Heart left ventricle (tissue), 16 donors: ENCODE data around the gene TCAP. TPM values are rescaled to one million over a fixed set of nuclear protein-coding genes. Genes with fewer than 3 reads are reported as not detected.

Experiments used
- ATAC-seq, 4 donors: fragments of 200-7000 bp; cut with Tn5 transposase; one replicate each; pipeline ENCODE4 v1.9.1; 2020 to 2022; ENCODE audit warnings: moderate library complexity in 4 of 4, mild to moderate bottlenecking in 3 of 4, moderate number of reproducible peaks in 1 of 4
- DNase-seq, 5 donors: peaks; one replicate each; pipeline ENCODE4 v3.0.0-alpha.2; 2020
- H3K27ac ChIP-seq, 12 donors: fragments of 200-600 bp; sonication (generic) in 4 of 12; one replicate each; pipeline versions ENCODE4 v1.5.0 to v1.8.0; 2016 to 2022; ENCODE audit warnings: mild to moderate bottlenecking in 2 of 12
- H3K27me3 ChIP-seq, 9 donors: fragments of 200-600 bp; sonication (generic) in 2 of 9; one replicate each; pipeline versions ENCODE4 v1.5.1 to v1.8.0; 2016 to 2022; ENCODE audit warnings: mild to moderate bottlenecking in 3 of 9
- H3K36me3 ChIP-seq, 9 donors: fragments of 200-600 bp; sonication (generic) in 2 of 9; one replicate each; pipeline versions ENCODE4 v1.5.0 to v1.8.0; 2018 to 2022; ENCODE audit warnings: mild to moderate bottlenecking in 2 of 9
- H3K4me1 ChIP-seq, 12 donors: fragments of 200-600 bp; sonication (generic) in 4 of 12; one replicate each; pipeline versions ENCODE4 v1.5.0 to v1.8.0; 2016 to 2022; ENCODE audit warnings: mild to moderate bottlenecking in 3 of 12
- H3K4me3 ChIP-seq, 12 donors: fragments of 200-600 bp; sonication (generic) in 4 of 12; one replicate each; pipeline versions ENCODE4 v1.5.0 to v1.8.0; 2017 to 2022; ENCODE audit warnings: mild to moderate bottlenecking in 9 of 12, moderate library complexity in 4 of 12
- H3K9me3 ChIP-seq, 12 donors: fragments of 200-600 bp; sonication (generic) in 4 of 12; one replicate each; pipeline versions ENCODE4 v1.5.0 to v1.8.0; 2016 to 2022; ENCODE audit warnings: mild to moderate bottlenecking in 1 of 12
- POLR2A ChIP-seq, 2 donors: fragments of 450-650 bp; IDR thresholded peaks; one replicate each; pipeline ENCODE4 v1.6.1; 2017; ENCODE audit warnings: antibody characterized with exemption in 2 of 2, mild to moderate bottlenecking in 2 of 2, moderate library complexity in 2 of 2
- WGBS, 4 donors: extraction: QIAGEN DNeasy Blood & Tissue Kit in 2 of 4; methylation state at CpG; one replicate each; pipeline versions ENCODE4 v1.1.5 to v1.1.7; 2013 to 2018; 5-methylcytosine and 5-hydroxymethylcytosine counted together
- intact Hi-C, 10 donors: fragments of 100-400 bp; cut with DNase I; formaldehyde crosslinking; loops; one replicate each; pipeline versions ENCODE4 v1.11.1 to v1.14.2; 2022
- polyA plus RNA-seq, 2 donors: library from polyadenylated mRNA; stranded (reverse); fragments of 200-250 nt; gene quantifications; one replicate each; pipeline ENCODE4 v1.2.3, GENCODE V29; 2013
- total RNA-seq, 9 donors: library from RNA; depleted of rRNA in 2 of 9; stranded (reverse); fragments of >200 nt in 2 of 9; fragmentation: NEBNext Ultra II Directional in 3 of 9; extraction: Animal tissue kit (Norgen Biotek cat#: 25700) in 3 of 9; gene quantifications; one replicate each; pipeline versions ENCODE4 v1.1.0 to v1.2.4, GENCODE V29; 2016 to 2023
- TF ChIP-seq, protein P1 (sequence below), 12 donors: fragments of 200-600 bp; sonication (generic) in 4 of 12; IDR thresholded peaks; one replicate each; pipeline versions ENCODE4 v1.5.0 to v1.8.0; 2018 to 2022; ENCODE audit warnings: antibody characterized with exemption in 12 of 12, mild to moderate bottlenecking in 5 of 12
- donor health status: ischemic (EF 13 %, LVEDD 7.1; RV severe dilation, severe dysfunction).
- donor health status: healthy with polysubstance abuse.
- donor health status: DM: no; HTN: yes; CAD: no.
- donor health status: DM: no; HTN: no; CAD: no.
- donor health status: ischemic (EF 25% LVEDD 6.9; RV normal size, moderate dysfunction).
- donor health status: ischemic (EF 25% LVEDD 5.7; RV mildly dilated, moderate dysfunction).
- donor health status: healthy.
- donor health status: DM: yes; HTN: yes; CAD: no.
- donor health status: ischemic (EF 35%, LVEDD 5.7; RV mildly dilated, moderate dysfunction).
- donor health status: nonischemic (EF 11% LVEDD 7.7; RV severe dilation, severe dysfunction).
- donor health status: DM: yes; HTN: yes; CAD: no.
- donor health status: PGD.
- donor health status: ischemic (EF 29% LVEDD 5.4; RV normal size, mild dysfunction).
- donor health status: nonischemic (EF 23%, LVEDD 6.1; RV moderate dilation, normal function).

The TCAP gene
- total and polyA plus RNA-seq, 11 donors: 2,028 to 9,343 (median 4,137) TPM

DNA sequence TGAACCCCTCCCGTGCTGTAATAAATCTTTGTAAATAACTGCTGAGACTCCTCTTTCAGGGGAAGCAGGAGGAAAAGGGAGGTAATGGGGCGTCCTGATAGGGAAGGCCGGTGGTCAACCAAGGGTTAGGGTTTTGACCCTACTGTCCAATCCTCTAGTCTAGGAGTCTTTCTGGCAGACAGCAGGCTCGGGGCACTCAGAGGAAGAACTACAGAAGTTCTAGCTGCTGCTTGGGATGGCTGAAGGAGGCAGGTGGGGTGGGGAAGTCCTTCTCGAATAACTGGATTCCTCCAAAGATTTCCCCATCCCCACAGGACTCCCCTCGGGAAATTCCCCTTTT, 28.6 kb upstream of the TCAP start:
- intact Hi-C loops: loop anchor here in 5 of 10 donors (5.0 kb wide), 3 partner anchors 36 to 116 kb away; partner anchors contain the start of gene MIEN1 (in 1 of the 5)
- peaks cover 0 to 4% (median 0%) of the 10 kb centered on the region in 9 donors for H3K27me3 ChIP-seq
- TF ChIP-seq, protein P1, sequence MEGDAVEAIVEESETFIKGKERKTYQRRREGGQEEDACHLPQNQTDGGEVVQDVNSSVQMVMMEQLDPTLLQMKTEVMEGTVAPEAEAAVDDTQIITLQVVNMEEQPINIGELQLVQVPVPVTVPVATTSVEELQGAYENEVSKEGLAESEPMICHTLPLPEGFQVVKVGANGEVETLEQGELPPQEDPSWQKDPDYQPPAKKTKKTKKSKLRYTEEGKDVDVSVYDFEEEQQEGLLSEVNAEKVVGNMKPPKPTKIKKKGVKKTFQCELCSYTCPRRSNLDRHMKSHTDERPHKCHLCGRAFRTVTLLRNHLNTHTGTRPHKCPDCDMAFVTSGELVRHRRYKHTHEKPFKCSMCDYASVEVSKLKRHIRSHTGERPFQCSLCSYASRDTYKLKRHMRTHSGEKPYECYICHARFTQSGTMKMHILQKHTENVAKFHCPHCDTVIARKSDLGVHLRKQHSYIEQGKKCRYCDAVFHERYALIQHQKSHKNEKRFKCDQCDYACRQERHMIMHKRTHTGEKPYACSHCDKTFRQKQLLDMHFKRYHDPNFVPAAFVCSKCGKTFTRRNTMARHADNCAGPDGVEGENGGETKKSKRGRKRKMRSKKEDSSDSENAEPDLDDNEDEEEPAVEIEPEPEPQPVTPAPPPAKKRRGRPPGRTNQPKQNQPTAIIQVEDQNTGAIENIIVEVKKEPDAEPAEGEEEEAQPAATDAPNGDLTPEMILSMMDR (IDR thresholded peaks at IDR 0.05): no peak
- no peak for TF ChIP-seq POLR2A (IDR thresholded peaks at IDR 0.05)
- 28 to 34% (median 32%) methylated on average over 6 of the region's 6 CpGs for WGBS, 4 donors
- DNase-seq (no peak), ATAC-seq (peak in 2 of 4 donors; percentile 7 to 16)
- peak overlapping the region; percentile 56 to 95 (median 82) for H3K4me3 ChIP-seq
- no peaks in the 10 kb centered on the region for H3K9me3 ChIP-seq
- H3K4me1 ChIP-seq: peaks cover 10 to 56% (median 45%) of the 10 kb centered on the region in 12 donors
- no peaks in the 10 kb centered on the region for H3K36me3 ChIP-seq
- peak overlapping the region; percentile 74 to 96 (median 92) for H3K27ac ChIP-seq

DNA sequence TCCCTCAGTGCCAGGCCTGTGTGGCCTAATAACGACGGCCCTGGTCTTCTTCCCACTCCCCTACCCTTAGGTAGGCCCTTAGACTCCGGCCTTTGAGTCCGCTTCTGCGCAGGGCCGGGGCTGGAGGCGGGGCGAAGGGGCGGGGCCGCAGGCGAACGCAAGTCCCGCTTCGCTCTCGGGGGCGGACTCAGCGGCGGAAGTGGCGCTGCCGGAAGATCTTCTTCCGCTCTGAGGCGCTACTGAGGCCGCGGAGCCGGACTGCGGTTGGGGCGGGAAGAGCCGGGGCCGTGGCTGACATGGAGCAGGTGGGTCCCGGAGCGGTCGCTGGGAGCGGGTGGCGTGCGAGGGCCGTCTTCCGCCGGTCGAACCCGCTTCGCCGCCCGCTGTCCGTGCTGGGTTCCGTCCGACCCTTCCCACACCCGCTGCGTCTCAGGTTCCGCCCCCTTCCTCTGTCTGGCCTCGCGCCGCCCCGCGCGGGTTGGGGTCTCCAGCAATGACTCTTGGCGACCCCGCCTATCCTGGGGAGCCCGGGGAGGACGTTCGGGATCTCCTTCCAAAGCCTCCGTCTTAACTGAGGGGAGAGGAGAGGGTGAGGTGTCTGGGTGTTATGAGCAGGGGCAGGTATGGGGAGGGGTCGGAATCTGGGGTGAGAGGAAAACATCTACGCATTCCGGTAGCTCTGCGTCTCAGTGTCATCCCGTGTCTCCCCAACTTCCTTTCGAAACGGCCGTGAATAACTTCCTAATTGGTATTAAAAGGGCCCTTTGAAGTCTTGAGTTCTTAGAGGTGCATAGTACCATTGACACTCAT, 28.0 kb upstream of the TCAP start, which contains the start of gene STARD3:
STARD3 (plus strand) TSS at position 218 of the 810 bp plus-strand sequence. CDS start 16,388 bp downstream, outside the sequence.
- Histone ChIP-seq H3K27ac (peak within 1 kb of the TSS; percentile 74 to 96 (median 92)), H3K36me3 (no peaks in the 10 kb centered on the region), H3K4me1 (peaks cover 10 to 62% (median 48%) of the 10 kb centered on the region in 12 donors), H3K4me3 (peak within 1 kb of the TSS; percentile 56 to 95 (median 82)), H3K9me3 (no peaks in the 10 kb centered on the region), H3K27me3 (no peaks in the 10 kb centered on the region)
- ATAC-seq (peak; percentile 90 to 97 (median 96)), DNase-seq (peak; percentile 94 to 97 (median 95))
- WGBS, 4 donors: 0 to 1% (median 1%) methylated on average over 60 to 69 of the region's 69 CpGs
- intact Hi-C loops: loop anchor here in 5 of 10 donors (5.0 kb wide), 3 partner anchors 35 to 115 kb away; partner anchors contain the start of gene MIEN1 (in 1 of the 5)
- peak in 1 of 2 donors; percentile 77 for TF ChIP-seq POLR2A (IDR thresholded peaks at IDR 0.05)
- TF ChIP-seq, protein P1 (IDR thresholded peaks at IDR 0.05): peak in 7 of 12 donors; percentile 15 to 52 (median 32)

DNA sequence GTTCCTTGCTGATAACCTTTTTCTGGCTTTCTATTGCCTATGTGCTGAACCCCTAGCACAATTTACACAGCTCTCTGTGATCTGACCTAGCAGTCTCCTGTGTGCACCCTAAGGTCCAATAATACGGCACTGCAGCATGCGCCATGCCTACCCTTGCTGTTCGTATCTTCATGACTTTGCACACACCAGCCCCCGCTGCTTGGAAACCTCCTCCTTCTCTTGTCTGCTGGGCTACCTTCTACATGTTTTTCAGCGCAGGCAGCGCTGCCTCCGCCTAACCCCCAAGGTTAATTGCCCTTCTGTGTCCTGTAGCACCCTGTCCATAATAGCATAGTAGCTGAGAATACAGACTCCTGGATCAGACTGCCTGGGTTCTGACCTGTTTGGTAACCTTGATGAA, 26.8 kb upstream of the TCAP start:
- WGBS, 4 donors: 93 to 95% (median 94%) methylated on average over 7 of the region's 7 CpGs
- intact Hi-C loops: loop anchor here in 5 of 10 donors (5.0 kb wide), 3 partner anchors 34 to 114 kb away; partner anchors contain the start of gene MIEN1 (in 1 of the 5)
- Histone ChIP-seq H3K4me3 (peak overlapping the region in 8 of 12 donors; percentile 72 to 95 (median 87)), H3K27ac (no peak overlapping the region), H3K9me3 (no peaks in the 10 kb centered on the region), H3K27me3 (no peaks in the 10 kb centered on the region), H3K4me1 (peaks cover 10 to 73% (median 54%) of the 10 kb centered on the region in 12 donors), H3K36me3 (no peaks in the 10 kb centered on the region)
- TF ChIP-seq POLR2A (IDR thresholded peaks at IDR 0.05): no peak
- TF ChIP-seq, protein P1 (IDR thresholded peaks at IDR 0.05): no peak
- ATAC-seq: no peak
- DNase-seq: no peak

DNA sequence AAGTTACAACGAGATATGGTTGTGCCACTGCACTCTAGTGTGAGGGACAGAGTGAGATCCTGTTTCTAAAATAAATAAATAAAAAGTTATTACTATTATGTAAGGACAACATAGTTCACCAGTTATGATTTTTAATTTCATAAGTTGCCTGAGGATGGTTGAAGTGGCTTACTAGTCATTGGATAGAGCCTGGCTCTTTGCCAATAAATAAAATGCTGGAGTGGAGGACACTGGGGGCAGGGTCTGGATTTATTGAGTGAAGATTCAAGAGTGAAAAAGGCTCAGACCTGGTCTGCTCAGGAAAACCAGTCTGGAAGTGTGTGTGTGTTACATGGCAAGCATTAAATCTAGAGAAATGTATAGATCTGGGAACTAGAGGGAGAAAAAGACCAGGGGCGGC, 26.1 kb upstream of the TCAP start:
- intact Hi-C loops: loop anchor here in 5 of 10 donors (5.0 kb wide), 3 partner anchors 33 to 113 kb away; partner anchors contain the start of gene MIEN1 (in 1 of the 5)

More for the DNA sequence above, 26.1 kb upstream of the TCAP start:
- H3K4me1 ChIP-seq: peaks cover 10 to 76% (median 55%) of the 10 kb centered on the region in 12 donors
- TF ChIP-seq, protein P1 (IDR thresholded peaks at IDR 0.05): no peak
- H3K9me3 ChIP-seq: no peaks in the 10 kb centered on the region
- no peaks in the 10 kb centered on the region for H3K27me3 ChIP-seq
- no peak for ATAC-seq
- WGBS, 4 donors: 74 to 82% (median 79%) methylated on average over 2 of the region's 2 CpGs
- no peaks in the 10 kb centered on the region for H3K36me3 ChIP-seq
- H3K4me3 ChIP-seq: no peak overlapping the region
- no peak for DNase-seq
- no peak overlapping the region for H3K27ac ChIP-seq
